ENCODE measurements around the gene CD163. TPM values are rescaled to one million over a fixed set of nuclear protein-coding genes. Genes with fewer than 3 reads are reported as not detected.

The CD163 gene
- polyA plus RNA-seq, 2 donors: 3.7 to 5.3 TPM

DNA sequence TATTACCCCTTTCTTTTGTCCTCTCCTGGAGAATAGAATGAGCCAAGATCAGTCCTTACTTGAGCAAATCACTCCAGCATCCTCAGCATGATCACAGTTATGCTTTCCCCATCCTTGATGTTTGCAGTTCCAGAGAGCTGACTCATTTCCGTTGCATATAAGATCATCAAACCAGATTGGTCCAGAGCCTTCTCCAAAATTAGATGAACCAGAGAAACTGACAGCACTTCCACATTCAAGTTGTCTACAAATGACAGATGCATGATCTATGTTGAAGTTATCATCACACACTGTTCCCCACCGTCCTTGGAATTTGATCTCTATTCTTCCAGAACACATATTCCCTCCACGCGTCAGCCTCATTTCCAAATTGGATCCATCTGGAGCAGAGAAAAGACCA, 4.8 kb downstream of the CD163 start:
- Histone ChIP-seq H3K9me3 (ENCODE audit: control insufficient read depth in 2 of 2, insufficient read depth in 1 of 2, low read depth in 1 of 2, low read length in 1 of 2) (no peaks in the 10 kb centered on the region), H3K4me1 (ENCODE audit: control insufficient read depth in 2 of 2, insufficient read depth in 2 of 2, low read length in 1 of 2) (no peaks in the 10 kb centered on the region), H3K27me3 (ENCODE audit: control insufficient read depth in 1 of 2, insufficient read depth in 2 of 2, low read length in 2 of 2) (no peaks in the 10 kb centered on the region), H3K27ac (ENCODE audit: low read depth in 2 of 2, low read length in 1 of 2) (no peak overlapping the region), H3K36me3 (ENCODE audit: control insufficient read depth in 2 of 2, insufficient read depth in 2 of 2, low read length in 1 of 2) (no peaks in the 10 kb centered on the region), H3K4me3 (ENCODE audit: low read depth in 1 of 2, low read length in 2 of 2) (no peak overlapping the region)
- WGBS, 2 donors: 57 to 60% methylated on average over 4 of the region's 4 CpGs

GRCh38 chr12:7497661-7498060, 5.9 kb downstream of the CD163 start:
- Histone ChIP-seq H3K4me1 (ENCODE audit: control insufficient read depth in 2 of 2, insufficient read depth in 2 of 2, low read length in 1 of 2) (no peaks in the 10 kb centered on the region), H3K36me3 (ENCODE audit: control insufficient read depth in 2 of 2, insufficient read depth in 2 of 2, low read length in 1 of 2) (no peaks in the 10 kb centered on the region), H3K4me3 (ENCODE audit: low read depth in 1 of 2, low read length in 2 of 2) (no peak overlapping the region), H3K27ac (ENCODE audit: low read depth in 2 of 2, low read length in 1 of 2) (no peak overlapping the region), H3K9me3 (ENCODE audit: control insufficient read depth in 2 of 2, insufficient read depth in 1 of 2, low read depth in 1 of 2, low read length in 1 of 2) (no peaks in the 10 kb centered on the region), H3K27me3 (ENCODE audit: control insufficient read depth in 1 of 2, insufficient read depth in 2 of 2, low read length in 2 of 2) (no peaks in the 10 kb centered on the region)
- WGBS, 2 donors: 34 to 36% methylated on average over 3 of the region's 3 CpGs

DNA sequence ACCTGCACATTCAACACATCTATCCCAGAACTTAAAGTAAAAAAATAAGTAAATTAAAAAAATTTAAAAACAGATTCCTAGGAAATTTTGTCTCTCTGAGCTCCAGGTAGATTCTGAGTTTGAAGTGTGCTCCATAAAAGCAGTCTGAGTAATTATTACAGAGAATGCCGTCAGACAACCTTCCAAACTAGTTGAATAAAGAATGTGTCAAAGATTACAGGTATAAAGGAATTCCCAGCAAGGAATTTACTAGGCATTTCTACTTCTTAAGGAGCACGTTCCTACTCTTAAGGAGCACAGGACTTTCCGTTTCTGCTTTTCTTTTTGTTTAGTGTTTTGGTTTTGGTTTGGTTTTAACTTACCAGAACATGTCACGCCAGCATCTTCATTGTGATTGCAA, 7.1 kb downstream of the CD163 start:
- Histone ChIP-seq H3K36me3 (ENCODE audit: control insufficient read depth in 2 of 2, insufficient read depth in 2 of 2, low read length in 1 of 2) (no peaks in the 10 kb centered on the region), H3K4me3 (ENCODE audit: low read depth in 1 of 2, low read length in 2 of 2) (no peak overlapping the region), H3K27me3 (ENCODE audit: control insufficient read depth in 1 of 2, insufficient read depth in 2 of 2, low read length in 2 of 2) (no peaks in the 10 kb centered on the region), H3K4me1 (ENCODE audit: control insufficient read depth in 2 of 2, insufficient read depth in 2 of 2, low read length in 1 of 2) (no peaks in the 10 kb centered on the region), H3K9me3 (ENCODE audit: control insufficient read depth in 2 of 2, insufficient read depth in 1 of 2, low read depth in 1 of 2, low read length in 1 of 2) (no peaks in the 10 kb centered on the region), H3K27ac (ENCODE audit: low read depth in 2 of 2, low read length in 1 of 2) (no peak overlapping the region)
- 45 to 50% methylated on average over 4 of the region's 4 CpGs for WGBS, 2 donors

GRCh38 chr12:7495136-7495535, 8.4 kb downstream of the CD163 start:
- Histone ChIP-seq H3K27me3 (ENCODE audit: control insufficient read depth in 1 of 2, insufficient read depth in 2 of 2, low read length in 2 of 2) (no peaks in the 10 kb centered on the region), H3K4me1 (ENCODE audit: control insufficient read depth in 2 of 2, insufficient read depth in 2 of 2, low read length in 1 of 2) (no peaks in the 10 kb centered on the region), H3K9me3 (ENCODE audit: control insufficient read depth in 2 of 2, insufficient read depth in 1 of 2, low read depth in 1 of 2, low read length in 1 of 2) (no peaks in the 10 kb centered on the region), H3K27ac (ENCODE audit: low read depth in 2 of 2, low read length in 1 of 2) (no peak overlapping the region), H3K36me3 (ENCODE audit: control insufficient read depth in 2 of 2, insufficient read depth in 2 of 2, low read length in 1 of 2) (no peaks in the 10 kb centered on the region), H3K4me3 (ENCODE audit: low read depth in 1 of 2, low read length in 2 of 2) (no peak overlapping the region)
- WGBS, 2 donors: 89 to 91% methylated on average over 3 of the region's 3 CpGs

DNA sequence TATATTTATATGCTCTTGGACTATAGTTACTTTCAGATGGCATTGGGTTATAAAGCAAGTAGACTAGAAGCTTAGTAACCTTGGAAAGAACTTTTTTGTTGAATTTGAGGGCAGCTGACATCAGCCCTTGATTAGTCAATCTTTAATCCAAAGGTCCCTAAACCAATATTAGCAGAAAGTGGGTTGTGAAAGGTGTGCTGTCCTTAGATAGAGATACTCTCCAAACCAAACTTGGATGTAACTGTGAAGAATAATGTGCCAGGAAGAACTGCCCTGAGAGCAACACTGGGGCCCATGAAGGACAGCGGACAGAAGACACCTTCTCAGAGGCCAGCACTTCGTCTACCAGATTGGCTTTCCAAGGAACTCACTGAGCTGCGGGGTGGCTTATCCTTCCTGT, 10.6 kb downstream of the CD163 start:
- no peaks in the 10 kb centered on the region for H3K36me3 ChIP-seq (ENCODE audit: control insufficient read depth in 2 of 2, insufficient read depth in 2 of 2, low read length in 1 of 2)
- no peaks in the 10 kb centered on the region for H3K27me3 ChIP-seq (ENCODE audit: control insufficient read depth in 1 of 2, insufficient read depth in 2 of 2, low read length in 2 of 2)
- 88 to 93% methylated on average over 3 of the region's 3 CpGs for WGBS, 2 donors
- no peaks in the 10 kb centered on the region for H3K9me3 ChIP-seq (ENCODE audit: control insufficient read depth in 2 of 2, insufficient read depth in 1 of 2, low read depth in 1 of 2, low read length in 1 of 2)
- H3K4me3 ChIP-seq (ENCODE audit: low read depth in 1 of 2, low read length in 2 of 2): no peak overlapping the region
- H3K4me1 ChIP-seq (ENCODE audit: control insufficient read depth in 2 of 2, insufficient read depth in 2 of 2, low read length in 1 of 2): no peaks in the 10 kb centered on the region
- no peak overlapping the region for H3K27ac ChIP-seq (ENCODE audit: low read depth in 2 of 2, low read length in 1 of 2)

- WGBS, 2 donors: 76 to 80% methylated on average over 6 of the region's 6 CpGs
- Histone ChIP-seq H3K9me3 (ENCODE audit: control insufficient read depth in 2 of 2, insufficient read depth in 1 of 2, low read depth in 1 of 2, low read length in 1 of 2) (no peaks in the 10 kb centered on the region), H3K27me3 (ENCODE audit: control insufficient read depth in 1 of 2, insufficient read depth in 2 of 2, low read length in 2 of 2) (no peaks in the 10 kb centered on the region), H3K4me3 (ENCODE audit: low read depth in 1 of 2, low read length in 2 of 2) (no peak overlapping the region), H3K36me3 (ENCODE audit: control insufficient read depth in 2 of 2, insufficient read depth in 2 of 2, low read length in 1 of 2) (no peaks in the 10 kb centered on the region), H3K4me1 (ENCODE audit: control insufficient read depth in 2 of 2, insufficient read depth in 2 of 2, low read length in 1 of 2) (no peaks in the 10 kb centered on the region), H3K27ac (ENCODE audit: low read depth in 2 of 2, low read length in 1 of 2) (no peak overlapping the region)
Observed at GRCh38 chr12:7486512-7486911, 17.1 kb downstream of the CD163 start.

DNA sequence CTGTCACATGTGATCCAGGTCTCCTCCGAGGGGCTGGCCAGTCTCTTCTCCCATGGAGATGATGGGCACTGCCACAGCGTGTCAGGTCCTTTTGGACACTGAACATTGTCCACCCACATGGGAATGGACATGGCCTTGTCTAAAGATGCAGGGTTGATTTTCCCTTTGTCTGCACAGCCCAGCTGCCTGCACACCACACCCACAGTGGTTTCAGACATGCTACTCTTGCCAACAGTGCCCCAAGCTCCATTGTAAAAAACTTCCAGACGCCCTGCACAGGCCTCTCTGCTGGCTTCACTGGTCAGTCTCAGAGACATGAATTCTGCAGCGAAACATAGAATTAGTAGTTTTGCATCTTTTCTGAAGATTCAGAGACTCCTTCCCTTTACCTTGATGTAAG, 18.5 kb downstream of the CD163 start:
- Histone ChIP-seq H3K27me3 (ENCODE audit: control insufficient read depth in 1 of 2, insufficient read depth in 2 of 2, low read length in 2 of 2) (no peaks in the 10 kb centered on the region), H3K27ac (ENCODE audit: low read depth in 2 of 2, low read length in 1 of 2) (no peak overlapping the region), H3K9me3 (ENCODE audit: control insufficient read depth in 2 of 2, insufficient read depth in 1 of 2, low read depth in 1 of 2, low read length in 1 of 2) (no peaks in the 10 kb centered on the region), H3K36me3 (ENCODE audit: control insufficient read depth in 2 of 2, insufficient read depth in 2 of 2, low read length in 1 of 2) (no peaks in the 10 kb centered on the region), H3K4me1 (ENCODE audit: control insufficient read depth in 2 of 2, insufficient read depth in 2 of 2, low read length in 1 of 2) (no peaks in the 10 kb centered on the region), H3K4me3 (ENCODE audit: low read depth in 1 of 2, low read length in 2 of 2) (no peak overlapping the region)
- WGBS, 2 donors: 52 to 59% methylated on average over 4 of the region's 4 CpGs

DNA sequence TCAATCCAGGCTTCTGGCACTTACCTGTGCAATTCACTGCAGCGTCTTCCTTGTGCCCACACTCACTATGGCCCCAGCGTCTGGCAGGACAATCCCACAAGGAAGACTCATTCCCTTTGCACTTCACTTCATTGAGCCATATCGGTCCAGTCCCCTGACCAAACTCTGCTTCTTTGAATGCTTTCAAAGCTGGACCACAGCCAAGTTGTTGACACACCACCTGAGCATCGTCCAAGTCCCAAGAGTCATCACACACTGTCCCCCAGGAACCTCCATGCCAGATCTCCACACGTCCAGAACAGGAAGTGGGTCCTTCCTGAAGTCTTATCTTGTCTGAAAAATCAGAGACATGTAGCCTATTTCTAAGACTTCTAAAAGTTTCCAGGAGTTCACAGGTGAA, 20.2 kb downstream of the CD163 start:
- 59 to 62% methylated on average over 5 of the region's 5 CpGs for WGBS, 2 donors
- Histone ChIP-seq H3K27me3 (ENCODE audit: control insufficient read depth in 1 of 2, insufficient read depth in 2 of 2, low read length in 2 of 2) (no peaks in the 10 kb centered on the region), H3K36me3 (ENCODE audit: control insufficient read depth in 2 of 2, insufficient read depth in 2 of 2, low read length in 1 of 2) (no peaks in the 10 kb centered on the region), H3K9me3 (ENCODE audit: control insufficient read depth in 2 of 2, insufficient read depth in 1 of 2, low read depth in 1 of 2, low read length in 1 of 2) (no peaks in the 10 kb centered on the region), H3K4me1 (ENCODE audit: control insufficient read depth in 2 of 2, insufficient read depth in 2 of 2, low read length in 1 of 2) (no peaks in the 10 kb centered on the region), H3K27ac (ENCODE audit: low read depth in 2 of 2, low read length in 1 of 2) (no peak overlapping the region), H3K4me3 (ENCODE audit: low read depth in 1 of 2, low read length in 2 of 2) (no peak overlapping the region)

- H3K27ac ChIP-seq (ENCODE audit: low read depth in 2 of 2, low read length in 1 of 2): no peak overlapping the region
- H3K36me3 ChIP-seq (ENCODE audit: control insufficient read depth in 2 of 2, insufficient read depth in 2 of 2, low read length in 1 of 2): no peaks in the 10 kb centered on the region
- H3K4me1 ChIP-seq (ENCODE audit: control insufficient read depth in 2 of 2, insufficient read depth in 2 of 2, low read length in 1 of 2): no peaks in the 10 kb centered on the region
- no peak overlapping the region for H3K4me3 ChIP-seq (ENCODE audit: low read depth in 1 of 2, low read length in 2 of 2)
- 33 to 41% methylated on average over 1 of the region's 1 CpG for WGBS, 2 donors
- no peaks in the 10 kb centered on the region for H3K9me3 ChIP-seq (ENCODE audit: control insufficient read depth in 2 of 2, insufficient read depth in 1 of 2, low read depth in 1 of 2, low read length in 1 of 2)
- H3K27me3 ChIP-seq (ENCODE audit: control insufficient read depth in 1 of 2, insufficient read depth in 2 of 2, low read length in 2 of 2): no peaks in the 10 kb centered on the region
Observed at GRCh38 chr12:7479771-7480170, 23.8 kb downstream of the CD163 start.

- no peaks in the 10 kb centered on the region for H3K36me3 ChIP-seq (ENCODE audit: control insufficient read depth in 2 of 2, insufficient read depth in 2 of 2, low read length in 1 of 2)
- WGBS, 2 donors: 91 to 94% methylated on average over 6 of the region's 6 CpGs
Observed at GRCh38 chr12:7472060-7472459, 31.5 kb downstream of the CD163 start.

More at GRCh38 chr12:7472060-7472459, 31.5 kb downstream of the CD163 start:
- no peak overlapping the region for H3K27ac ChIP-seq (ENCODE audit: low read depth in 2 of 2, low read length in 1 of 2)
- no peaks in the 10 kb centered on the region for H3K27me3 ChIP-seq (ENCODE audit: control insufficient read depth in 1 of 2, insufficient read depth in 2 of 2, low read length in 2 of 2)
- H3K9me3 ChIP-seq (ENCODE audit: control insufficient read depth in 2 of 2, insufficient read depth in 1 of 2, low read depth in 1 of 2, low read length in 1 of 2): no peaks in the 10 kb centered on the region
- no peak overlapping the region for H3K4me3 ChIP-seq (ENCODE audit: low read depth in 1 of 2, low read length in 2 of 2)
- H3K4me1 ChIP-seq (ENCODE audit: control insufficient read depth in 2 of 2, insufficient read depth in 2 of 2, low read length in 1 of 2): no peaks in the 10 kb centered on the region

Data from esophagus (tissue), 2 donors.